ENCODE results near the gene FAM240A.

The FAM240A gene

GRCh38 chr3:46656778-46657556 lies 44.6 kb downstream of the FAM240A start:
- H3K4me1 Mint-ChIP-seq (ENCODE audit: low read depth): no peaks in the 10 kb centered on the region
- no peak overlapping the region for H3K4me3 Mint-ChIP-seq
- peaks cover 27% of the 10 kb centered on the region for H3K27me3 Mint-ChIP-seq (ENCODE audit: low read depth)
- H3K36me3 Mint-ChIP-seq (ENCODE audit: low read depth): no peaks in the 10 kb centered on the region
- peaks cover 6% of the 10 kb centered on the region for H3K9me3 Mint-ChIP-seq
- no peak overlapping the region for H3K27ac Mint-ChIP-seq

GRCh38 chr3:46659285-46659684 lies 47.0 kb downstream of the FAM240A start:
- Mint-ChIP-seq H3K27ac (no peak overlapping the region), H3K4me1 (ENCODE audit: low read depth) (no peaks in the 10 kb centered on the region), H3K27me3 (ENCODE audit: low read depth) (peaks cover 20% of the 10 kb centered on the region), H3K4me3 (no peak overlapping the region), H3K36me3 (ENCODE audit: low read depth) (no peaks in the 10 kb centered on the region), H3K9me3 (no peaks in the 10 kb centered on the region)

- no peaks in the 10 kb centered on the region for H3K36me3 Mint-ChIP-seq (ENCODE audit: low read depth)
- H3K9me3 Mint-ChIP-seq: no peaks in the 10 kb centered on the region
- no peak overlapping the region for H3K27ac Mint-ChIP-seq
- H3K27me3 Mint-ChIP-seq (ENCODE audit: low read depth): peaks cover 20% of the 10 kb centered on the region
- H3K4me3 Mint-ChIP-seq: no peak overlapping the region
- H3K4me1 Mint-ChIP-seq (ENCODE audit: low read depth): no peaks in the 10 kb centered on the region
Measured at GRCh38 chr3:46660003-46660402, 47.7 kb downstream of the FAM240A start.

- Mint-ChIP-seq H3K4me3 (no peak overlapping the region), H3K36me3 (ENCODE audit: low read depth) (no peaks in the 10 kb centered on the region), H3K4me1 (ENCODE audit: low read depth) (no peaks in the 10 kb centered on the region), H3K9me3 (no peaks in the 10 kb centered on the region), H3K27me3 (ENCODE audit: low read depth) (peaks cover 18% of the 10 kb centered on the region), H3K27ac (no peak overlapping the region)
Measured at GRCh38 chr3:46660543-46661523, 48.5 kb downstream of the FAM240A start.

- H3K36me3 Mint-ChIP-seq (ENCODE audit: low read depth): no peaks in the 10 kb centered on the region
- no peaks in the 10 kb centered on the region for H3K9me3 Mint-ChIP-seq
- H3K27me3 Mint-ChIP-seq (ENCODE audit: low read depth): peaks cover 15% of the 10 kb centered on the region
- no peak overlapping the region for H3K4me3 Mint-ChIP-seq
- H3K4me1 Mint-ChIP-seq (ENCODE audit: low read depth): no peaks in the 10 kb centered on the region
- H3K27ac Mint-ChIP-seq: no peak overlapping the region
Measured at GRCh38 chr3:46661776-46662766, 49.7 kb downstream of the FAM240A start.

- H3K4me1 Mint-ChIP-seq (ENCODE audit: low read depth): no peaks in the 10 kb centered on the region
Measured at GRCh38 chr3:46662771-46663551, 50.6 kb downstream of the FAM240A start.

GRCh38 chr3:46663591-46664135 lies 51.3 kb downstream of the FAM240A start:
- Mint-ChIP-seq H3K27ac (no peak overlapping the region), H3K9me3 (no peaks in the 10 kb centered on the region), H3K27me3 (ENCODE audit: low read depth) (peaks cover 12% of the 10 kb centered on the region), H3K36me3 (ENCODE audit: low read depth) (no peaks in the 10 kb centered on the region), H3K4me1 (ENCODE audit: low read depth) (no peaks in the 10 kb centered on the region), H3K4me3 (no peak overlapping the region)

More at GRCh38 chr3:46662771-46663551, 50.6 kb downstream of the FAM240A start:
- H3K9me3 Mint-ChIP-seq: no peaks in the 10 kb centered on the region
- H3K36me3 Mint-ChIP-seq (ENCODE audit: low read depth): no peaks in the 10 kb centered on the region
- H3K27ac Mint-ChIP-seq: no peak overlapping the region
- peaks cover 12% of the 10 kb centered on the region for H3K27me3 Mint-ChIP-seq (ENCODE audit: low read depth)
- no peak overlapping the region for H3K4me3 Mint-ChIP-seq

GRCh38 chr3:46664188-46664970 lies 52.1 kb downstream of the FAM240A start:
- Mint-ChIP-seq H3K36me3 (ENCODE audit: low read depth) (no peaks in the 10 kb centered on the region), H3K27ac (no peak overlapping the region), H3K4me1 (ENCODE audit: low read depth) (no peaks in the 10 kb centered on the region), H3K9me3 (no peaks in the 10 kb centered on the region), H3K4me3 (no peak overlapping the region), H3K27me3 (ENCODE audit: low read depth) (peaks cover 5% of the 10 kb centered on the region)

- H3K27ac Mint-ChIP-seq: no peak overlapping the region
- no peak overlapping the region for H3K4me3 Mint-ChIP-seq
- no peaks in the 10 kb centered on the region for H3K9me3 Mint-ChIP-seq
- no peaks in the 10 kb centered on the region for H3K4me1 Mint-ChIP-seq (ENCODE audit: low read depth)
- no peaks in the 10 kb centered on the region for H3K36me3 Mint-ChIP-seq (ENCODE audit: low read depth)
- H3K27me3 Mint-ChIP-seq (ENCODE audit: low read depth): no peaks in the 10 kb centered on the region
Measured at GRCh38 chr3:46664971-46665762, 52.8 kb downstream of the FAM240A start.

- H3K27ac Mint-ChIP-seq: no peak overlapping the region
- no peaks in the 10 kb centered on the region for H3K9me3 Mint-ChIP-seq
- no peak overlapping the region for H3K4me3 Mint-ChIP-seq
- no peaks in the 10 kb centered on the region for H3K27me3 Mint-ChIP-seq (ENCODE audit: low read depth)
- H3K36me3 Mint-ChIP-seq (ENCODE audit: low read depth): no peaks in the 10 kb centered on the region
- H3K4me1 Mint-ChIP-seq (ENCODE audit: low read depth): no peaks in the 10 kb centered on the region
Measured at GRCh38 chr3:46665763-46666452, 53.6 kb downstream of the FAM240A start.

GRCh38 chr3:46666453-46666845 lies 54.1 kb downstream of the FAM240A start:
- no peaks in the 10 kb centered on the region for H3K9me3 Mint-ChIP-seq
- H3K27me3 Mint-ChIP-seq (ENCODE audit: low read depth): no peaks in the 10 kb centered on the region
- no peak overlapping the region for H3K4me3 Mint-ChIP-seq
- H3K27ac Mint-ChIP-seq: no peak overlapping the region
- no peaks in the 10 kb centered on the region for H3K4me1 Mint-ChIP-seq (ENCODE audit: low read depth)
- no peaks in the 10 kb centered on the region for H3K36me3 Mint-ChIP-seq (ENCODE audit: low read depth)
